Measurements from ENCODE around the gene EFNA3. TPM values are rescaled to one million over a fixed set of nuclear protein-coding genes. Genes with fewer than 3 reads are reported as not detected.
"Not testable (repeated sequence)": the region's sequence is repeated elsewhere in the genome, so short reads cannot be mapped to it uniquely, and the experiment has no call there.

Gene EFNA3
- total RNA-seq, 5 donors from 2014 or later (not counting 1 experiment from before 2014, with no cell fraction given): 0.68 to 2.6 (median 2.3) TPM; not detected in 1

DNA sequence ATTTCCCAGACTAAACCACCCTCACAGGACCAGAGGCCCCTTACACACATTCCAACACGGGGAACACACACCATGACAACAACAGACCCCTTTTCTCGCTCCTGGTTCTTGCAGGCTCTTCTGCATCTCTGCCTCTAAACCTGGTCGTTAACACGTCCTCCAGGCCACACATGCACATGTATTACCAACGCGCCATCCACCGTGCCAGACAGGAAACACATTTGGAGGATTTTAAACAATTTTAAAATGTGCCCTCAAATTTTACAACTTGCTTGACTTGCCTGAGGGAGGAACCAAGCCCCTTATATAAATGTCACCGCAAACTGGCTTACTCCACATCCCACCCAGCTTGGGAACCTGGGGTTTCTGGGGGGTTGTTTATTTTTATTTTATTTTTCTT lies 32.2 kb downstream of the EFNA3 start:
- DNase-seq (no peak), ATAC-seq (replicated peaks in 1 of 4) (no peak)
- POLR2A ChIA-PET: no interaction called here
- 13% methylated on average over 5 of the region's 8 CpGs for whole genome bisulfite sequencing (ENCODE audit: insufficient coverage)
- H3K27me3 Mint-ChIP-seq: peaks cover 0 to 7% of the 10 kb centered on the region in 2 donors
- Histone ChIP-seq H3K4me3 (ENCODE audit: control insufficient read depth in 1 of 2, extremely low read depth in 1 of 2, low read length in 1 of 2) (no peak overlapping the region), H3K36me3 (ENCODE audit: control insufficient read depth in 2 of 2, extremely low read depth in 1 of 2, insufficient read depth in 1 of 2, low read length in 1 of 2) (no peaks in the 10 kb centered on the region), H3K4me1 (ENCODE audit: control insufficient read depth in 1 of 2, extremely low read depth in 1 of 2, insufficient read depth in 2 of 2, low read length in 2 of 2) (no peaks in the 10 kb centered on the region), H3K27ac (ENCODE audit: low read length) (no peak overlapping the region), H3K27me3 (replicated peaks in 1 of 2; ENCODE audit: control insufficient read depth in 2 of 2, extremely low read depth in 1 of 2, insufficient read depth in 2 of 2, low read length in 1 of 2) (peaks cover 0 to 19% of the 10 kb centered on the region in 2 experiments), H3K9me3 (no peaks in the 10 kb centered on the region)
- H3K4me3 Mint-ChIP-seq: no peak overlapping the region
- H3K4me1 Mint-ChIP-seq: peaks cover 0 to 7% (median 0%) of the 10 kb centered on the region in 3 donors
- no peaks in the 10 kb centered on the region for H3K9me3 Mint-ChIP-seq
- H3K27ac Mint-ChIP-seq: no peak overlapping the region
- no peaks in the 10 kb centered on the region for H3K36me3 Mint-ChIP-seq
- CTCF ChIA-PET: no interaction called here

GRCh38 chr1:155113450-155113980 lies 34.9 kb downstream of the EFNA3 start:
- H3K27me3 Mint-ChIP-seq: peaks cover 0 to 9% of the 10 kb centered on the region in 2 donors
- no peaks in the 10 kb centered on the region for H3K9me3 Mint-ChIP-seq
- peaks cover 0 to 7% (median 0%) of the 10 kb centered on the region in 3 donors for H3K4me1 Mint-ChIP-seq
- H3K36me3 Mint-ChIP-seq: no peaks in the 10 kb centered on the region
- ChIA-PET CTCF (no interaction called here), POLR2A (no interaction called here)
- Histone ChIP-seq H3K4me1 (ENCODE audit: control insufficient read depth in 1 of 2, extremely low read depth in 1 of 2, insufficient read depth in 2 of 2, low read length in 2 of 2) (no peaks in the 10 kb centered on the region), H3K27ac (ENCODE audit: low read length) (no peak overlapping the region), H3K4me3 (ENCODE audit: control insufficient read depth in 1 of 2, extremely low read depth in 1 of 2, low read length in 1 of 2) (no peak overlapping the region), H3K36me3 (ENCODE audit: control insufficient read depth in 2 of 2, extremely low read depth in 1 of 2, insufficient read depth in 1 of 2, low read length in 1 of 2) (no peaks in the 10 kb centered on the region), H3K9me3 (no peaks in the 10 kb centered on the region), H3K27me3 (replicated peaks in 1 of 2; ENCODE audit: control insufficient read depth in 2 of 2, extremely low read depth in 1 of 2, insufficient read depth in 2 of 2, low read length in 1 of 2) (peaks cover 0 to 29% of the 10 kb centered on the region in 2 experiments)
- no peak overlapping the region for H3K27ac Mint-ChIP-seq
- ATAC-seq (replicated peaks in 1 of 4) (no peak), DNase-seq (no peak)
- no peak overlapping the region for H3K4me3 Mint-ChIP-seq
- 100% methylated on average over 2 of the region's 5 CpGs for WGBS (ENCODE audit: insufficient coverage)

- Mint-ChIP-seq H3K36me3 (no peaks in the 10 kb centered on the region), H3K27me3 (peaks cover 0 to 9% of the 10 kb centered on the region in 2 donors), H3K4me1 (no peaks in the 10 kb centered on the region), H3K9me3 (no peaks in the 10 kb centered on the region), H3K4me3 (no peak overlapping the region), H3K27ac (no peak overlapping the region)
- Histone ChIP-seq H3K4me1 (ENCODE audit: control insufficient read depth in 1 of 2, extremely low read depth in 1 of 2, insufficient read depth in 2 of 2, low read length in 2 of 2) (no peaks in the 10 kb centered on the region), H3K27ac (ENCODE audit: low read length) (no peak overlapping the region), H3K4me3 (ENCODE audit: control insufficient read depth in 1 of 2, extremely low read depth in 1 of 2, low read length in 1 of 2) (no peak overlapping the region), H3K9me3 (no peaks in the 10 kb centered on the region), H3K27me3 (replicated peaks in 1 of 2; ENCODE audit: control insufficient read depth in 2 of 2, extremely low read depth in 1 of 2, insufficient read depth in 2 of 2, low read length in 1 of 2) (peaks cover 0 to 28% of the 10 kb centered on the region in 2 experiments), H3K36me3 (ENCODE audit: control insufficient read depth in 2 of 2, extremely low read depth in 1 of 2, insufficient read depth in 1 of 2, low read length in 1 of 2) (no peaks in the 10 kb centered on the region)
- ChIA-PET POLR2A (interaction anchor here in 1 of 2 donors (0.5 to 0.6 kb wide), 2 partner anchors 678 to 1206 kb away, joined by 4 read pairs; no protein-coding TSS in a partner anchor), CTCF (interaction anchor here in 1 of 2 donors (0.5 kb wide), 1 partner anchor 721 kb away, joined by 4 read pairs; no protein-coding TSS in a partner anchor)
- WGBS (ENCODE audit: insufficient coverage): 44% methylated on average over 2 of the region's 5 CpGs
- DNase-seq (no peak), ATAC-seq (replicated peaks in 1 of 4) (no peak)
These were observed 37.6 kb downstream of the EFNA3 start for GRCh38 chr1:155116113-155116764.

DNA sequence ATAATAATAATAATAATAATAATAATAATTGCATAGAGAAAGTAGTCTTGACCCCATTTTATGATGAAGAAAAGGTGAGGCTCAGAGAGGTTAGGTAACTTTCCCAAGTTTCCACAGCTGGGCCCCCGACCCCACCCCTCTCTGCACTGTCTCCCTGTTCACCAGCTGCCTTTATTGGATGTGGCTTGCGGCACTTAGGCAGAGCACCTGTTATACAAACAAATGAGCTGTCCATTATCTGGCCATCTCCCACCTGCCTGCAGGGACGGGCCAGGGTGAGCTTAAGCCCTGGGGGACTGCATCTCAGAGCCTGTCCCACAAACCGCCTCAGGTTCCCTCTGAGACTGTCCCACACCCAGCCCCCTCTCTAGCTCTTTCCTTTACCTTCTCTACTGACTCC lies 39.0 kb downstream of the EFNA3 start:
- POLR2A ChIA-PET: interaction anchor here in 1 of 2 donors (0.7 kb wide), 1 partner anchor 53 kb away, joined by 5 read pairs; no protein-coding TSS in a partner anchor
- H3K4me1 ChIP-seq (ENCODE audit: control insufficient read depth in 1 of 2, extremely low read depth in 1 of 2, insufficient read depth in 2 of 2, low read length in 2 of 2): no peaks in the 10 kb centered on the region
- no peak for ATAC-seq (replicated peaks in 1 of 4)
- no peaks in the 10 kb centered on the region for H3K9me3 Mint-ChIP-seq
- no peaks in the 10 kb centered on the region for H3K4me1 Mint-ChIP-seq
- H3K36me3 ChIP-seq (ENCODE audit: control insufficient read depth in 2 of 2, extremely low read depth in 1 of 2, insufficient read depth in 1 of 2, low read length in 1 of 2): no peaks in the 10 kb centered on the region
- CTCF ChIA-PET: interaction anchor here (0.6 to 0.7 kb wide), 4 partner anchors 10 to 58 kb away, joined by 3 to 6 read pairs (median 4); partner anchors contain the start of gene EFNA1 (in 1 of the 2)
- H3K4me3 Mint-ChIP-seq: no peak overlapping the region
- no peak for DNase-seq
- H3K27me3 Mint-ChIP-seq: peaks cover 0 to 9% of the 10 kb centered on the region in 2 donors
- 70% methylated on average over 3 of the region's 4 CpGs for WGBS (ENCODE audit: insufficient coverage)
- no peaks in the 10 kb centered on the region for H3K9me3 ChIP-seq
- no peak overlapping the region for H3K27ac ChIP-seq (ENCODE audit: low read length)
- H3K4me3 ChIP-seq (ENCODE audit: control insufficient read depth in 1 of 2, extremely low read depth in 1 of 2, low read length in 1 of 2): no peak overlapping the region
- H3K27ac Mint-ChIP-seq: no peak overlapping the region
- peaks cover 0 to 20% of the 10 kb centered on the region in 2 experiments for H3K27me3 ChIP-seq (replicated peaks in 1 of 2; ENCODE audit: control insufficient read depth in 2 of 2, extremely low read depth in 1 of 2, insufficient read depth in 2 of 2, low read length in 1 of 2)
- no peaks in the 10 kb centered on the region for H3K36me3 Mint-ChIP-seq

DNA sequence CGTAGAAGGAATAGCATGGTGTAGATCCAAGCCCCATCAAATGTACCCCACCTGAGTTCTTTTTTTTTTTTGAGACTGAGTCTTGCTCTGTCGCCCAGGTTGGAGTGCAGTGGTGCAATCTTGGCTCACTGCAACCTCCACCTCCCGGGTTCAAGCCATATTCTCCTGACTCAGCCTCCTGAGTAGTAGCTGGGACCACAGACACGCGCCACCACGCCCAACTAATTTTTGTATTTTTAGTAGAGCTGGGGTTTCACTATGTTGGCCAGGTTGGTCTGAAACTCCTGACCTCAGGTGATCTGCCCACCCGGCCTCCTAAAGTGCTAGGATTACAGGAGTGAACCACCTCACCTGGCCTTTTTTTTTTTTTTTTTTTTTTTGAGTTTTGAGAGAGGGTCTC lies 39.5 kb downstream of the EFNA3 start:
- H3K27me3 ChIP-seq (replicated peaks in 1 of 2; ENCODE audit: control insufficient read depth in 2 of 2, extremely low read depth in 1 of 2, insufficient read depth in 2 of 2, low read length in 1 of 2): peaks cover 0 to 17% of the 10 kb centered on the region in 2 experiments
- H3K4me1 Mint-ChIP-seq; H3K4me1 ChIP-seq (ENCODE audit: control insufficient read depth in 1 of 2, extremely low read depth in 1 of 2, insufficient read depth in 2 of 2, low read length in 2 of 2); H3K4me3 Mint-ChIP-seq; ATAC-seq (replicated peaks in 1 of 4); H3K27ac ChIP-seq (ENCODE audit: low read length); H3K9me3 Mint-ChIP-seq; CTCF ChIA-PET; H3K27ac Mint-ChIP-seq; H3K4me3 ChIP-seq (ENCODE audit: control insufficient read depth in 1 of 2, extremely low read depth in 1 of 2, low read length in 1 of 2); H3K9me3 ChIP-seq; H3K36me3 ChIP-seq (ENCODE audit: control insufficient read depth in 2 of 2, extremely low read depth in 1 of 2, insufficient read depth in 1 of 2, low read length in 1 of 2); DNase-seq; H3K27me3 Mint-ChIP-seq; H3K36me3 Mint-ChIP-seq: not testable (repeated sequence)
- POLR2A ChIA-PET: interaction anchor here in 1 of 2 donors (0.7 kb wide), 1 partner anchor 52 kb away, joined by 5 read pairs; no protein-coding TSS in a partner anchor
- WGBS (ENCODE audit: insufficient coverage): no CpG with 5 or more reads among the region's 7 CpGs

- Mint-ChIP-seq H3K9me3 (no peaks in the 10 kb centered on the region), H3K27me3 (peaks cover 0 to 6% of the 10 kb centered on the region in 2 donors), H3K4me1 (no peaks in the 10 kb centered on the region), H3K27ac (no peak overlapping the region), H3K36me3 (no peaks in the 10 kb centered on the region), H3K4me3 (no peak overlapping the region)
- Histone ChIP-seq H3K36me3 (ENCODE audit: control insufficient read depth in 2 of 2, extremely low read depth in 1 of 2, insufficient read depth in 1 of 2, low read length in 1 of 2) (no peaks in the 10 kb centered on the region), H3K27me3 (replicated peaks in 1 of 2; ENCODE audit: control insufficient read depth in 2 of 2, extremely low read depth in 1 of 2, insufficient read depth in 2 of 2, low read length in 1 of 2) (peaks cover 0 to 21% of the 10 kb centered on the region in 2 experiments), H3K9me3 (no peaks in the 10 kb centered on the region), H3K4me1 (ENCODE audit: control insufficient read depth in 1 of 2, extremely low read depth in 1 of 2, insufficient read depth in 2 of 2, low read length in 2 of 2) (no peaks in the 10 kb centered on the region), H3K4me3 (ENCODE audit: control insufficient read depth in 1 of 2, extremely low read depth in 1 of 2, low read length in 1 of 2) (no peak overlapping the region), H3K27ac (ENCODE audit: low read length) (no peak overlapping the region)
- no peak for DNase-seq
- ChIA-PET CTCF (no interaction called here), POLR2A (interaction anchor here in 1 of 2 donors (0.7 kb wide), 1 partner anchor 1073 kb away, joined by 3 read pairs; no protein-coding TSS in a partner anchor)
- ATAC-seq (replicated peaks in 1 of 4): no peak
- WGBS (ENCODE audit: insufficient coverage): no CpG with 5 or more reads among the region's 6 CpGs
These were observed 41.6 kb downstream of the EFNA3 start for GRCh38 chr1:155120253-155120652.
